Memory B cell (primary cell): ENCODE data around the gene FBXO24.
"Not testable (repeated sequence)": the region's sequence is repeated elsewhere in the genome, so short reads cannot be mapped to it uniquely, and the experiment has no call there.

ENCODE experiments used
- ATAC-seq: fragments of 150-1000 bp; cut with Tn5 transposase; 2 replicates; pipeline ENCODE4 v1.10.0; 2021; ENCODE audit warnings: low read depth, mild to moderate bottlenecking, moderate library complexity
- DNase-seq, 2 donors: peaks; one replicate each; pipeline ENCODE4 v3.0.0; 2022; ENCODE audit warnings: low spot score in 2 of 2
- H3K27ac Mint-ChIP-seq: one replicate; pipeline ENCODE4 v1.8.0; 2022; ENCODE audit warnings: mild to moderate bottlenecking, moderate library complexity, mixed read lengths
- H3K27me3 Mint-ChIP-seq: one replicate; pipeline ENCODE4 v1.8.0; 2022; ENCODE audit warnings: mixed read lengths
- H3K36me3 Mint-ChIP-seq: one replicate; pipeline ENCODE4 v1.8.0; 2022; ENCODE audit warnings: mild to moderate bottlenecking, mixed read lengths
- H3K4me1 Mint-ChIP-seq: one replicate; pipeline ENCODE4 v1.8.0; 2022; ENCODE audit warnings: mixed read lengths
- H3K4me3 Mint-ChIP-seq: one replicate; pipeline ENCODE4 v1.8.0; 2022; ENCODE audit warnings: mild to moderate bottlenecking, moderate library complexity, mixed read lengths
- H3K9me3 Mint-ChIP-seq: one replicate; pipeline ENCODE4 v1.8.0; 2022; ENCODE audit warnings: mixed read lengths

Gene FBXO24, protein sequence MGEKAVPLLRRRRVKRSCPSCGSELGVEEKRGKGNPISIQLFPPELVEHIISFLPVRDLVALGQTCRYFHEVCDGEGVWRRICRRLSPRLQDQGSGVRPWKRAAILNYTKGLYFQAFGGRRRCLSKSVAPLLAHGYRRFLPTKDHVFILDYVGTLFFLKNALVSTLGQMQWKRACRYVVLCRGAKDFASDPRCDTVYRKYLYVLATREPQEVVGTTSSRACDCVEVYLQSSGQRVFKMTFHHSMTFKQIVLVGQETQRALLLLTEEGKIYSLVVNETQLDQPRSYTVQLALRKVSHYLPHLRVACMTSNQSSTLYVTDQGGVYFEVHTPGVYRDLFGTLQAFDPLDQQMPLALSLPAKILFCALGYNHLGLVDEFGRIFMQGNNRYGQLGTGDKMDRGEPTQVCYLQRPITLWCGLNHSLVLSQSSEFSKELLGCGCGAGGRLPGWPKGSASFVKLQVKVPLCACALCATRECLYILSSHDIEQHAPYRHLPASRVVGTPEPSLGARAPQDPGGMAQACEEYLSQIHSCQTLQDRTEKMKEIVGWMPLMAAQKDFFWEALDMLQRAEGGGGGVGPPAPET

DNA sequence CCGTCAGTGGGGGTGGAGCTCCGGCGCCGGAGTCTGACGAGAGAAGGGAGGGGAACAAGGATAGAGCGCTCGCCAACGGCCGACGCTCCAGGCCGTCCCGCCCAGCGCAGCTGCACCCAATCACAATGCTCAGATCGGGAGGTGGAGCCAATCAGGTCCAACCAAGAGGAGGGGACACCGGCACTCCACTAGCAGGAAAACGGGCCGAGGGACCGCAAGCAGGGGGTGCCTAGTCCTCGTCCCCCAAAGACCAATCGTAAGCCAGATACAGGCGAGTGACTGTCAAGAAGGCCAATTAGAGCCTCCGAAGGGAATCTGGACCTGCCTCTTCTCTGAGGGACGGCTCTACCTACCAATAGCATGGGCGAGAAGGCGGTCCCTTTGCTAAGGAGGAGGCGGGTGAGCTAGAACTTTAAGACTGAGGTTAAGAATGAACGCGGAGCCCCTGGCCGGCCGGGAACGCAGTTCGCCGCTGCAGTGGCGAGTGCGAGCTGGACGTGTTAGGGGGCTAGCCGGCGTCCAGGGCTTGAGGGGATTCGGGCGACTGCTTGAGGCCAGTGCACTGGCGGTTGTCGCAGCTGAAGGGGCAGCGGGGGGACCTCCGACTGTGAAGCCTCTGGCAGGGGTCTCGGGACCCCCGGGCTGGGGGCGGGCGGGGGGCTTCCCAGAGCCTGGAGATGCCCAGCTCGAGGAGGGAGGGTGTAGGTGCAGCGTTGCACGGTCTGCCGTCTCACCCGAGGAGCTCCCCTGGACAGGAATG, at the start of gene FBXO24:
Gene FBXO24, plus strand, starts transcription at position 63 of the 760 bp plus-strand sequence. Its CDS starts 298 bp downstream, at position 361.
- Mint-ChIP-seq H3K27ac (peak within 1 kb of the TSS; percentile 94), H3K4me3 (peak within 1 kb of the TSS; percentile 95), H3K27me3 (peaks cover 5% of the 10 kb centered on the region), H3K4me1 (peaks cover 28% of the 10 kb centered on the region), H3K36me3 (no peaks in the 10 kb centered on the region), H3K9me3 (no peaks in the 10 kb centered on the region)
- DNase-seq: peak; percentile 95 to 98
- peak; percentile 73 for ATAC-seq

DNA sequence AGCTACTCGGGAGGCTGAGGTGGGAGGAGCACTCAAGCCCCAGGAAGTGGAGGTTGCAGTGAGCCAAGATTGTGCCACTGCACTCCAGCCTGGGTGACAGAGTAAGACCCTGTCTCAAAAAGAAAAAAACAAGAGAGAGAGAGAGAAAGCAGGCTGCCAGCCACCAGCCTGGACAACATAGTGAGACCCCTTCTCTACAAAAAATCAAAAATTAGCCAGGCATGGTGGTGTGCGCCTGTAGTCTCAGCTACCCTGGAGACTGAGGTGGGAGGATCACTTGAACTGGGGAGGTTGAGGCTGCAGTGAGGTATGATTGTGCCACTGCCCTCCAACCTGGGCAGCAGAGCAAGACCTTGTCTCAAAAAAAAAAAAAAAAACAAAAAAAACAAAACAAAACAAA, 49.4 kb upstream of the FBXO24 start:
- not testable (repeated sequence) for H3K36me3 Mint-ChIP-seq, DNase-seq, H3K27ac Mint-ChIP-seq, H3K9me3 Mint-ChIP-seq, ATAC-seq, H3K27me3 Mint-ChIP-seq, H3K4me3 Mint-ChIP-seq
- H3K4me1 Mint-ChIP-seq: peaks cover 15% of the 10 kb centered on the region

GRCh38 chr7:100538348-100538653, 47.8 kb upstream of the FBXO24 start:
- Mint-ChIP-seq H3K27ac (peak overlapping the region; percentile 84), H3K36me3 (peaks cover 3% of the 10 kb centered on the region), H3K4me1 (peaks cover 23% of the 10 kb centered on the region), H3K27me3 (no peaks in the 10 kb centered on the region), H3K4me3 (peak overlapping the region; percentile 99), H3K9me3 (no peaks in the 10 kb centered on the region)
- no peak for DNase-seq
- no peak for ATAC-seq

GRCh38 chr7:100538654-100539435, 47.3 kb upstream of the FBXO24 start, which contains the start of gene AGFG2:
Gene AGFG2 (plus strand): TSS chr7:100539203. CDS start chr7:100539347, 144 bp downstream.
- H3K9me3 Mint-ChIP-seq: no peaks in the 10 kb centered on the region
- peak; percentile 97 to 99 for DNase-seq
- H3K4me3 Mint-ChIP-seq: peak within 1 kb of the TSS; percentile 99
- H3K27me3 Mint-ChIP-seq: no peaks in the 10 kb centered on the region
- H3K4me1 Mint-ChIP-seq: peaks cover 29% of the 10 kb centered on the region
- peaks cover 3% of the 10 kb centered on the region for H3K36me3 Mint-ChIP-seq
- peak within 1 kb of the TSS; percentile 84 for H3K27ac Mint-ChIP-seq
- peak; percentile 94 for ATAC-seq

GRCh38 chr7:100539436-100540006, 46.6 kb upstream of the FBXO24 start:
- no peaks in the 10 kb centered on the region for H3K27me3 Mint-ChIP-seq
- H3K4me3 Mint-ChIP-seq: peak overlapping the region; percentile 99
- no peaks in the 10 kb centered on the region for H3K9me3 Mint-ChIP-seq
- peaks cover 3% of the 10 kb centered on the region for H3K36me3 Mint-ChIP-seq
- peak overlapping the region; percentile 84 for H3K27ac Mint-ChIP-seq
- DNase-seq (no peak), ATAC-seq (no peak)
- peaks cover 36% of the 10 kb centered on the region for H3K4me1 Mint-ChIP-seq

DNA sequence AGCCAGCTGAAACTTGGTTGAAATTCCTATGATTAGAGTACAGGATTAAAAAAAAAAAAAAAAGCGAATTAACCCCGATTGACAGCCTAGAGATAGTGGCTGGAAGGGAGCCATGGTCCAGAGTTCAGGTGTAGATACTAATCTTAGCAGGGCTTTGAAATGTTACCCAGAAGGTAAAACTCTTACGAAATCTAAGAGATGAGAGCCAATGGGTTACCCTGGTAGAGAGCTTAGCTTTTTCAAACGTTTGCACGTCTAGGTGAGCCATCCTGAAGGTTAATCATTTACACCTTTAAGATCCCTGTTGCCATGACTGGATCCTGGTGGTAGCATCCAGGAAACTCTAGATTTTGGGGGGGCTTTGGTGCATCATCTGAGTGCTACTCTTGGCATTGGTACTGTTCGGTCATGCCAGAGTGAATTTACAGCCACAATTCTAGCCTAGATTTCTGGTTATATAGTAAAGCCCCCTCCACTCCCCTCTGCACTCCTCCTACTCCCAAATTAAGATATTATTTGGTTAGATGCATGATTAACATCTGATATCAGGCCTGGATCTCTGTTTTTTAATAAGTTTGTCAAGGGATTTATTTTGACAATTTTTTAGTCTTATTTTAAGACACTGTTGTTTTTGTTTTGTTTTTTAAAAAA, 45.9 kb upstream of the FBXO24 start:
- no peaks in the 10 kb centered on the region for H3K27me3 Mint-ChIP-seq
- H3K27ac Mint-ChIP-seq: no peak overlapping the region
- DNase-seq: no peak
- H3K9me3 Mint-ChIP-seq: no peaks in the 10 kb centered on the region
- H3K4me3 Mint-ChIP-seq: peak overlapping the region; percentile 99
- H3K36me3 Mint-ChIP-seq: peaks cover 3% of the 10 kb centered on the region
- H3K4me1 Mint-ChIP-seq: peaks cover 42% of the 10 kb centered on the region
- no peak for ATAC-seq

DNA sequence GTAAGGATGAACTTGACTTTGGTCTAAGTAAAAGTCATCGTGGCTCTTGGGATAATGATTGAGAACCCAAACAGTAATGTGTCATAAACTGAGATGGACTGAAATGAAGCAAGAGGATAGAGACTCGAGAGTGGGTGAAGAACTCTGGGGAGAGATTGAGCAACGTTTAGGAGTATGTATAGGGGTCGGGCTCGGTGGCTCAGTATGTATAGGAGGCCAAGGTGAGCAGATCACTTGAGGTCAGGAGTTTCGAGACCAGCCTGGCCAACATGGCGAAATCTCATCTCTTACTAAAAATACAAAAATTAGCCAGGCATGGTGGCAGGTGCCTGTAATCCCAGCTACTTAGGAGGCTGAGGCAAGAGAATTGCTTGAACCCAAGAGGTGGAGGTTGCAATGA, 44.8 kb upstream of the FBXO24 start:
- H3K36me3 Mint-ChIP-seq, H3K27ac Mint-ChIP-seq, ATAC-seq, H3K27me3 Mint-ChIP-seq, DNase-seq, H3K9me3 Mint-ChIP-seq: not testable (repeated sequence)
- Mint-ChIP-seq H3K4me3 (peak overlapping the region; percentile 0), H3K4me1 (peaks cover 48% of the 10 kb centered on the region)

GRCh38 chr7:100543586-100543985, 42.5 kb upstream of the FBXO24 start:
- DNase-seq (no peak), ATAC-seq (no peak)
- Mint-ChIP-seq H3K27me3 (no peaks in the 10 kb centered on the region), H3K9me3 (no peaks in the 10 kb centered on the region), H3K4me1 (peaks cover 63% of the 10 kb centered on the region), H3K4me3 (no peak overlapping the region), H3K36me3 (peaks cover 3% of the 10 kb centered on the region), H3K27ac (peak overlapping the region; percentile 67)

DNA sequence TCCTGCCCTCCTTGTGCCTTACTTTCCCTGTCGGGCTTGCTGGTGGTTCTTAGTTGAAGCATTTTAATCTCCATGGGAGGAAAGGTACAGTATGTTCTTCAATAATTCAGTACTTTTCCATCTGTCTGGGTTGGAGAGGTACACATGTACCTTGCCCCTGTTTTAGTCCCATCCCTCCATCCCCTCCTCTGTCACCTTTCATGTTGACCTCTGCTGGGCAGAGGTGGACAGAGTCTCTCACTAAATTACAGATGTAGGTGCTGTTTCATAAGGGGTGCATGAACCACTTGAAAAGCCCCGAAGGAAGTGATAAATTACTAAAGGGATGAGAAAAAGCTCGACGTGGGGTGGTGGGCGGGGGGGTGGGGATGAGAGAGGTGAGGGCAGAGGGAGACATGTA, 41.7 kb upstream of the FBXO24 start:
- H3K9me3 Mint-ChIP-seq: no peaks in the 10 kb centered on the region
- no peaks in the 10 kb centered on the region for H3K27me3 Mint-ChIP-seq
- H3K36me3 Mint-ChIP-seq: no peaks in the 10 kb centered on the region
- H3K4me3 Mint-ChIP-seq: peak overlapping the region; percentile 16
- peaks cover 61% of the 10 kb centered on the region for H3K4me1 Mint-ChIP-seq
- ATAC-seq (no peak), DNase-seq (no peak)
- H3K27ac Mint-ChIP-seq: peak overlapping the region; percentile 67

DNA sequence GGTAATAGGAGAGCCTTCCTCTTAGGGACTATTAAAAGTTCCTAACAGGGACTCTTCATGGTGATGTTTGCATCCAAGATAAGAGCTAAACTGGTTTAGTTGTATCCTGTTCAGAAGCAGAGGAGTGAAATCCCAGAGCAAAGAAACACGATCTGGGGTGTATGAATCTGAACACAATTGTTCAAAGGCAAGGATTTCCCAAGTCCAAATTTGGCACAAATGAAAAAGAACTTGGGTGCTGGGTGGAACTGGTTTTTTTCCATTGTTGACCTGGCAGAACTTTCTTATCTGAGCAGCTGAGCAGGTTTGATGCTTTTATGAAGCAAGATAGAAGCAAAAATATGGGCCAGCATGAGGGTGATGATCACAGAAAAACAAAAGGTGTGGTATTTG, 41.2 kb upstream of the FBXO24 start:
- peak overlapping the region; percentile 67 for H3K27ac Mint-ChIP-seq
- H3K27me3 Mint-ChIP-seq: no peaks in the 10 kb centered on the region
- peaks cover 58% of the 10 kb centered on the region for H3K4me1 Mint-ChIP-seq
- ATAC-seq (no peak), DNase-seq (no peak)
- H3K36me3 Mint-ChIP-seq: no peaks in the 10 kb centered on the region
- H3K9me3 Mint-ChIP-seq: no peaks in the 10 kb centered on the region
- peak overlapping the region; percentile 16 for H3K4me3 Mint-ChIP-seq

DNA sequence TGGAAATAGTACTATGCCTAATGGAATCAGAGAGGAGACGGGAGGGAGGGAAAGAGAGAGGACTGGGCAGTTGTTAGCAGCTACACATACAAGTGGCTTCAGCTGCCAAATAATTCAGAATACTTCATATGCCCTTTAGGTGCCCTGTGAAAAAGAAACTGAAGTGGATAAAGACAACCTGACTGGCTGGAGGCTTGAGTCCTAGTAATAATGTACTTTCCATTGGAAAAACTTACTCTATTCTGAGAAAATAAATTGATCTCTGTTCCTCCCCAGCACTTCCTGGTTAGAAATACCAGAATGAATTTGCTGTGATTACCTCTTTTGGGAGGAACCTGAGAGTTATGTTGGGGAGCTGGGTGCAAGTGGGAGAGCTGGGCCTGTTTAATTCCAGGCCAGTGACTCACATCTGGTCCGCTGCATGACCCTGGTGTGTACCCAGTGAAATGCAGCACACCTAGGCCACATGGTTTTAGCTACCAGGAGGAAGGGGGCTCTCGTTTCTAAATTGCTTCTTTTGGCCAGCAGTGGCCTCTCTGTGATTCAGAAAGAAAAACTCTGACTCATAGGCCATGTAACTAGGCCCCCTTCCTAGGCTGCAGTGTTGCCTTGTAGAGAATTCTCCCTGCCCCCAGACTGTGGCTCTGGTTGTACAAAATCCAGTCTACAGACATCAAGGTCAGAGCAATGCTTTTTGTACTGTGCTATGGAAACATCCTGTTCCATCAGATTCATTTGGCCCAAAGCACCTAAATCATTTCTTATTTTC, 40.6 kb upstream of the FBXO24 start:
- Mint-ChIP-seq H3K4me1 (peaks cover 62% of the 10 kb centered on the region), H3K27me3 (no peaks in the 10 kb centered on the region), H3K9me3 (no peaks in the 10 kb centered on the region), H3K4me3 (peak overlapping the region; percentile 16), H3K36me3 (no peaks in the 10 kb centered on the region), H3K27ac (peak overlapping the region; percentile 67)
- ATAC-seq (no peak), DNase-seq (no peak)

GRCh38 chr7:100546129-100546925, 39.8 kb upstream of the FBXO24 start:
- Mint-ChIP-seq H3K36me3 (no peaks in the 10 kb centered on the region), H3K27me3 (no peaks in the 10 kb centered on the region), H3K9me3 (no peaks in the 10 kb centered on the region), H3K4me3 (peak overlapping the region; percentile 42), H3K27ac (peak overlapping the region; percentile 67), H3K4me1 (peaks cover 61% of the 10 kb centered on the region)
- no peak for DNase-seq
- peak; percentile 41 for ATAC-seq
